Loucy (cell line): ENCODE results near the gene ARHGEF12.

Experiments
- EZH2phosphoT487 ChIP-seq: fragments of 200-600 bp; IDR thresholded peaks from 2 replicates; pipeline ENCODE4 v1.6.1; 2018; ENCODE audit warnings: antibody characterized with exemption, mild to moderate bottlenecking, moderate library complexity, borderline replicate concordance
- TF ChIP-seq, protein P1 (sequence below): fragments of 200-600 bp; sonication (generic); conservative IDR thresholded peaks from 2 replicates; pipeline ENCODE4 v1.5.1; 2014; ENCODE audit warnings: mild to moderate bottlenecking, antibody characterized with exemption, low read length

GRCh38 chr11:120538707-120539106 lies 202.5 kb downstream of the ARHGEF12 start:
- TF ChIP-seq, protein P1, sequence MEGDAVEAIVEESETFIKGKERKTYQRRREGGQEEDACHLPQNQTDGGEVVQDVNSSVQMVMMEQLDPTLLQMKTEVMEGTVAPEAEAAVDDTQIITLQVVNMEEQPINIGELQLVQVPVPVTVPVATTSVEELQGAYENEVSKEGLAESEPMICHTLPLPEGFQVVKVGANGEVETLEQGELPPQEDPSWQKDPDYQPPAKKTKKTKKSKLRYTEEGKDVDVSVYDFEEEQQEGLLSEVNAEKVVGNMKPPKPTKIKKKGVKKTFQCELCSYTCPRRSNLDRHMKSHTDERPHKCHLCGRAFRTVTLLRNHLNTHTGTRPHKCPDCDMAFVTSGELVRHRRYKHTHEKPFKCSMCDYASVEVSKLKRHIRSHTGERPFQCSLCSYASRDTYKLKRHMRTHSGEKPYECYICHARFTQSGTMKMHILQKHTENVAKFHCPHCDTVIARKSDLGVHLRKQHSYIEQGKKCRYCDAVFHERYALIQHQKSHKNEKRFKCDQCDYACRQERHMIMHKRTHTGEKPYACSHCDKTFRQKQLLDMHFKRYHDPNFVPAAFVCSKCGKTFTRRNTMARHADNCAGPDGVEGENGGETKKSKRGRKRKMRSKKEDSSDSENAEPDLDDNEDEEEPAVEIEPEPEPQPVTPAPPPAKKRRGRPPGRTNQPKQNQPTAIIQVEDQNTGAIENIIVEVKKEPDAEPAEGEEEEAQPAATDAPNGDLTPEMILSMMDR = no peak
- no peak for TF ChIP-seq EZH2phosphoT487
